G401 (cell line): ENCODE results near the gene HSH2D. TPM values are rescaled to one million over a fixed set of nuclear protein-coding genes. Genes with fewer than 3 reads are reported as not detected.
"Not testable (repeated sequence)": the region's sequence is repeated elsewhere in the genome, so short reads cannot be mapped to it uniquely, and the experiment has no call there.

ENCODE experiments used
- DNase-seq: peaks from one replicate; pipeline ENCODE4 v3.0.0-alpha.2; 2015; ENCODE audit warnings: low spot score
- in situ Hi-C: cut with HindIII; loops from 2 replicates; pipeline ENCODE4 v1.10.0; 2016; ENCODE audit warnings: low sequenced_read_pairs, mixed read lengths
- total RNA-seq: library from RNA; depleted of rRNA; stranded (reverse); fragments of >200 nt; shearing (Covaris generic); gene quantifications from 2 replicates; pipeline ENCODE4 v1.2.3, GENCODE V29; 2014

The HSH2D gene
- total RNA-seq, 1 experiment from 2014 or later = not detected

DNA sequence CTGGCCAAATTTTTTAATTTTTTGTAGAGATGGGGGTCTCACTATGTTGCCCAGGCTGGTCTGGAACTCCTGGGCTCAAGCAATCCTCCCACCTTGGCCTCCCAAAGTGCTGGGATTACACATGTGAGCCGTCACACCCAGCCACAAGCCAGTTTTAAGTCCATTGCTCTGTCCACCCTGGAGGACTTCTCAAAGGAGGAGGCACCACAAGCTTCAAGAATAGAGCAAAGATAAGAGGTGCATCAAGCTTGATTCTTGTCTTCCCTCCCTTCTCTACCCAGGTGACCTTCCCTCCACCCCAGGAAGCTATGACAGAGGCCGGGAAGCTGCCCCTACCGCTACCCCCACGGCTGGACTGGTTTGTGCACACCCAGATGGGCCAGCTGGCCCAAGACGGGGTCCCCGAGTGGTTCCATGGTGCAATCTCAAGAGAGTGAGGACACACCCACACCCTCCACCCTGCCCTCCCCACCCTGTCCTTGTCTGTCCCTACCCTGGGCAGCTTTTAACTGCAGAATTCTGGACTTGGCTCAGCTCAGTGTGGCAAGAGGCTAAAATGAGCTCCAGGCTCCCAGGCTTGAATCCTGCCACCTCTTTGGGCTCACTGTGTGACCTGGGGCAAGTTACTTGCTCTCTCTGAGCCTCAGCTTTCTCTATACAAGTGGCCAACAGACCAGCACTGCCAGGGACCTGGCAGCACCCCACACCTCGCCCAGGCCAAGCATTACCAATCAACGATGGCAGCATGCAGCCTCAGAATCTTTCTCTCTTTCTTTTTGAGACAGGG lies 5.2 kb downstream of the HSH2D start:
- in situ Hi-C loops = no loop called here
- DNase-seq = no peak

DNA sequence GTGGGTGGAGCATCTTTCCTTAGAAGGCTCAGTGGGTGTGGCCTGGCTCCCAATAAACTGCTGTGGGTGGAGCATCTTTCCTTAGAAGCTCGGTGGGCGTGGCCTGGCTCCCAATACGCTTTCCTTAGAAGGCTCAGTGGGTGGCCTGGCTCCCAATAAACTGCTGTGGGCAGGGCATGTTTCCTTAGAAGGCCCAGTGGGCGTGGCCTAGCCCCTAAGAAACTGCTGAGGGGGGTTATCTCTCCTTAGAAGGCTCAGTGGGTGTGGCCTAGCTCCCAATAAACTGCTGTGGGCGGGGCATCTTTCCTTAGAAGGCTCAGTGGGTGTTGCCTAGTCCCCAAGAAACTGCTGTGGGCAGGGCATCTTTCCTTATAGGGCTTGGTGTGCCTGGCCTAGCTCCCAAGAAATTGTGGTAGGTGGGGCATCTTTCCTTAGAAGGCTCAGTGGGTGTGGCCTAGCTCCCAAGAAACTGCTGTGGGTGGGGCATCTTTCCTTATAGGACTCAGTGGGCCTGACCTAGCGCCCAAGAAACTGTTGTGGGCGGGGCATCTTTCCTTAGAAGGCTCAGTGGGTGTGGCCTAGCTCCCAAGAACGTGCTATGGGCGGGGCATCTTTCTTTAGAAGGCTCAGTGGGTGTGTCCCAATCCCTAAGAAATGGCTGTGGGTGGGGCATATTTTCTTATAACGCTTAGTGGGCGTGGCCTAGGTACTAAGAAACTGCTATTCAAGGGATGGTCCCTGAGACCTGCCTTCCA lies 10.3 kb downstream of the HSH2D start:
- DNase-seq = no peak
- in situ Hi-C loops = no loop called here

DNA sequence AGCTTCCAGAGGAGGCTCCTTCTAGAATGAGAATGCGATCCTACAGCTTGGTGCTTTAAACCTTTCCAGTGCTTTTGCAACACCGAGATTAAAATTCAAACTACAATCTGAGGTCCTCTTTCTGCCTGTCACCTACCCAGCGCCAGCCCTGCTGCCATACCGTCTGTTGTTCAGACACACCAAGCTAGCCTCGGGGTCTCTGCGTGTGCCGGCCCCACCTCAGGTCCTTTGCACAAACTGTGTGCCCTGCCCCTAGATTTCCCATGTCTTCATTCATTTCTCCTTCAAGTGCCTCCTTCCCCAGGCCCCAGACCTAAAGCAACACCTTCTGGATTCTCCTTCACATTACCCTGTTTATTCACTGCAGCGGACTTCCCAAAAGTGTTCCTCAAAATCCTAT lies 11.1 kb downstream of the HSH2D start:
- DNase-seq = no peak
- in situ Hi-C loops = no loop called here

DNA sequence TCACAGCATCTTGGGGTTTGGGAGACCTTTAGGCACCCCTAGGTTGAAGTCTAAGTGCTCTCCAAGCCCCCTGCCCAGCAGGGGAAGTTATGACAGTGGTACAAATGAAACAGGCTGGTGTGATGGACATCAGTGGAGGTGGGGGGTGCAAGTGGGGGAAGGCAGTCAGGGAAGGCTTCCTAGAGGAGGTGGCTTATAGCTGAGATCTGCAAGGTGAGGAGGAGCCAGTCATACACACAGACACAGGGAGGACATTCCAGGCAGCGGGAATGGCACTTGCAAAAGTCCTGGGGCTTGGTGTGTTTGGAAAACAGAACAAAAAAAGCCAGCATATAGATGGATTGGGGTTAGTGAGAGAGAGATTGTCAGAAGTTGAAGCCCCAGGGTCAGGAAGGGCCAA lies 11.6 kb downstream of the HSH2D start:
- in situ Hi-C loops = no loop called here
- DNase-seq = no peak

DNA sequence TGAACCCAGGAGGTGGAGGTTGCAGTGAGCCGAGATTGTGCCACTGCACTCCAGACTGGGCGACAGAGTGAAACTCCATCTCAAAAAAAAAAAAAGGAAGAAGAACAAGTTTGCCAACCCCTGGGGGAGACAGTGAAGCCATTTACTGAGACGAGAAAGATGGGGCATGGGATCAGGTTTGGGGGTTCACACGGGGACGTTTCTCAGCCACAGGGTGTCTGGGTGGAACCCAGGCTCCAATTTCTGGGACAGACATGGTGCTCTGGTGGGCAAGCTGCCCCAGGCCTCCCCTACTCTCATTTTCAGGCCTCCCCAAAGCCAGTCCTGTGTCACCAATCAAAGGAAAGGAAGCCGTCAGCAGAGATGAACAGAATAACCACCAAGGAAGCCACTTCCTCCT lies 13.4 kb downstream of the HSH2D start:
- DNase-seq = no peak
- in situ Hi-C loops = no loop called here

DNA sequence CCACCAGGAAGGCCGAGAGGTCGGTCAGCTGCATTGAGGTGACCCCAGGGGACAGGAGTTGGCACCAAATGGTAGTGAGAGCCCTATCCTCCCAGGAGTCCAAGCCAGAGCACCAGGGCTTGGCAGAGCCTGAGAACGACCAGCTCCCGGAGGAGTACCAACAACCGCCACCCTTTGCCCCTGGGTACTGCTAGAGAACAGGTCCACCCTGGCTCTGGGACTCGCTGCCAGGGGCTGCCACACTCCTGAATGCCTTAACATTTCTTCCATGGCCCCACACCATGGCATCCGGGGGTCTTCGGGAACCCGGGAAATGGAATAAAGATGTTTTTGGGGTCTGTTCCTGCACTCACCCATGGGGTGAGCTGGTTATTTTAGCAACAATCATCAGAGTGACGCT lies 14.1 kb downstream of the HSH2D start:
- no peak for DNase-seq
- in situ Hi-C loops = no loop called here

DNA sequence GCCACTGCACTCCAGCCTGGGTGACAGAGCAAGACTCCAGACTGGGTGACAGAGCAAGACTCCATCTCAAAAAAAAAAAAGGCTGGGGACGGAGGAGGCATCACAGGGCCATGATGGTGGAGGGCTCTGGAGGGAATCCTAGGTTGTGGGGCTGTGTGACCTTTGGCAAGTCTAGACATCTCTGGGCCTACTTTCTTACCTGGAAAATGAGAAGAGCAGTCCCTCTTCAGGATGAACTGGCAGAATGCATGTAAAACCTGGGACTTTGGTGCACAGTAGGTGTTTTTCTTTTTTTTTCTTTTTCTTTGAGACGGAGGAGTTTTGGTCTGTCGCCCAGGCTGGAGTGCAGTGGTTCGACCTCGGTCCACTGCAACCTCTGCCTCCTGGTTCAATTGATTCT lies 16.2 kb downstream of the HSH2D start:
- in situ Hi-C loops = no loop called here
- DNase-seq = no peak

DNA sequence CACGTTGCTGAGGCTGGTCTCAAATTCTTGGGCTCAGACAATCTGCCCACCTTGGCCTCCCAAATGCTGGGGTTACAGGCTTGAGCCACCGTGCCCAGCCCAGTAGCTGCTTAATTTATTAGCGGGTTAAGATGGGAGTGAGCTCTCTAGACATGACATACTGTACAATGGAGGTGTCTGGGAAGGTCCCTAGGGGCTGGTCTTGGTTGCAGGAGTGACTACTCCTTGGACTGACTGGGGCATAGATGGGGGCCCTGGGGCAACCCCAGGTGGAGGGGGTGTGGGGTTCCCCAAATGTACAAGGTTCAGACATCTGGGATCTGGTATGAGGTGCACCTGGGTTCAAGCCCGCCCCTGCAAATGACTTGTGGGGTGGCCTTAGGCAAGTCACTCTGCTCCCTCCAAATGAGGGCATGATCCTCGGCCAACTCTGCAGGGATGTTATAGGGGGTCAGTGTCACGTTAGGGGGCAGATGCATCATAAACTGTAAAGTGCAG lies 17.0 kb downstream of the HSH2D start:
- DNase-seq = no peak
- in situ Hi-C loops = no loop called here

DNA sequence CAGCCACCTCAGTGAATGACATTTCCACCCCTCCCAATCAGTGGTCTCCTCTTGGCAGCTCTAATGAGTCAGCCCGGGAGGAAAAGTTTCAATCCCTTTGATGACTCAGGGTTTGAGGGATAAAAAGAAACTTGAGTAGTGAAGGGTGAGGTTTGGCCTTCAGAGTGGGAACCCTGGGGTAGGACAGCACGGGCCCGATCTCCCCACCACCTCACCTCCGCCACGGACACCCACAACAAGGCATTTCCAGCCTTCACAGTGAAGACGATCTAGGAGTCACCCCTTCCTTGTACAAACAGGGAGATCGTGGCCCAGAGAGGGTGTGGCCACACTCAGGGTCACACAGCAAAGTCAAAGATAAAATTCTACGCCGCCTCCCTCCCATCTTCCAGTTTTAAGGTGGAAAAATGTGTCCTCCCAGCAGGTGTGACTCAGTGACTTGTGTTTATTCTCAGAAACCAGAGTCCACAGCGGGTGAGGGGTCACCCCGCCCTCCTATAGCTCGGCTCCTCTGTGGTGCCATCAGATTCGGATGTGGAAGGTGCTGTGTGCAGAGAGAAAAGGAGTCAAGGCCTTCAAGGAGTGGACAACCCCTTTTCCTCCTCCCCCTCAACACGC lies 17.6 kb downstream of the HSH2D start:
- in situ Hi-C loops = no loop called here
- DNase-seq = no peak

DNA sequence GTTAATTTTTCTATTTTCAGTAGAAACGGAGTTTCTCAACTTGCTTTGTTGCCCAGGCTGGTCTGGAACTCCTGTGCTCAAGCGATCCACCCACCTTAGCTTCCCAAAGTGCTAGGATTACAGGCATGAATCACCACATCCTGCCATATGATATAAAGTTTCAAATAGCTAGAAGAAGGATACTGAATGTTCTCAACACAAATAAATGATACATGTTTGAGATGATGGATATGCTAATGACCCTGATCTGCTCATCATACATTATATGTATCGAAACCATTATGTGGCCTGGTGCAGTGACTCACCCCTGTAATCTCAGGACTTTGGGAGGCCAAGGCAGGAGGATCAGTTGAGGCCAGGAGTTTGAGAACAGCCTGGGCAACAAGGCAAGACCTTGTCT lies 18.4 kb downstream of the HSH2D start:
- no peak for DNase-seq
- in situ Hi-C loops = no loop called here

DNA sequence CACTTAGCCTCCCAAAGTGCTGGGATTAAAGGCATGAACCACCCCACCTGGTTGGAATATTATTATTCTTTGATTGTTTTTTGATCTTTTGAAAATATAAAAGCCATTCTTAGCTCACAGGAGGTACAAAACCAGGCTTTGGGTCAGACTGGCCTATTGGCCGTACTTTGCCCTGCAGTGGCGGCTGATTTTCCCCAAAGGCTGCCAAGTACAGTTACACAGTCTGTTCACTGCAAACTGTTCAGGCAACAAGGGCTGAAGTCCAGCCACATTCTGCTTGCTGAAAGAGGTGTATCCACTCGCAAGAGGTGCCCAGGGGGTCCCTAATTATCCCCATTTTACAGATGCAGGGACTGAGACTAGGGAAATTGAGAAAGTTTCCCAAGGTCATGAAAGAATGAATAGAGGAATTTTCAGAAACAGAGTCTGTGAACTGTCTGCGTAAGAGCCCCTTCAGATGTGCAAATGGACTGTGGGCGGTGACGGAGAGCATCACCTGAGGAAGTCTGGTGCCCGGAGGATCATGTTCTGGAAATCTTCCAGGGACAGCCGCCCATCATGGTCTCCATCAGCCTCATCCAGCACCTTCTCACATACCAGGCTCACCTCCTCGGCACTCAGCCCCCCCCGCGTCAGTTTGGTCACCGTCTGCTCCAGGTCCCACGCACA lies 20.9 kb downstream of the HSH2D start:
- in situ Hi-C loops = no loop called here
- no peak for DNase-seq

DNA sequence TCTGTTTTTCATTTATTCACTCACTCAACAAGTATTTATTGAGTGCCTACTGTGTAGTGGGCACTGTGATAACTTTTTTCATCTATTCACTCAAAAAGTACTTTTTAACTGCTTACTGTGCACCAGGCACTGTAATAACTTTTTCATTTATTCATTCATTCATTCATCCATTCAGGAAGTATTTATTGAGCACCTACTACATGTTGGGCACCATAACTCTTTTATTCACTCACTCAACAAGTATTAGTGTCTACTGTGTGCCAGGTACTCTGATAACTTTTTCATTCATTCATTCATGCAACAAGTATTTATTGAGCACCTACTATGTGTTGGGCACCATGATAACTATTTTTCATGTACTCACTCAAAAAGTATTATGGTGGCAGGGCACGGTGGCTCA lies 22.9 kb downstream of the HSH2D start:
- no peak for DNase-seq
- in situ Hi-C loops = no loop called here

DNA sequence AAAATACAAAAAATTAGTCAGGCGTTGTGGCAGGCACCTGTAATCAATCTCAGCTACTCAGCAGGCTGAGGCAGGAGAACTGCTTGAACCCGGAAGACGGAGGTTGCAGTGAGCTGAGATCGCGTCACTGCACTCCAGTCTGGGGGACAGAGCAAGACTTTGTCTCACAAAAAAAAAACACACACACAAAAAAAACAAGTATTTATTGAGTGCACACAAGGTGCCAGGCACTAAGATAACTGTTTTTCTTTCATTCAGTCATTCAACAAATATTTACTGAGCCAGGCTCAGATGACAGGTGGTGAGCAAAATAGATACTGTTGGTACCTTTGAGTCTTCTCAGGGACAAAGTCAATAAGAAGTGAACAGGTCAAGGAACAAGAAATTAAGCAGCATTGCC lies 23.6 kb downstream of the HSH2D start:
- no peak for DNase-seq
- in situ Hi-C loops = no loop called here

DNA sequence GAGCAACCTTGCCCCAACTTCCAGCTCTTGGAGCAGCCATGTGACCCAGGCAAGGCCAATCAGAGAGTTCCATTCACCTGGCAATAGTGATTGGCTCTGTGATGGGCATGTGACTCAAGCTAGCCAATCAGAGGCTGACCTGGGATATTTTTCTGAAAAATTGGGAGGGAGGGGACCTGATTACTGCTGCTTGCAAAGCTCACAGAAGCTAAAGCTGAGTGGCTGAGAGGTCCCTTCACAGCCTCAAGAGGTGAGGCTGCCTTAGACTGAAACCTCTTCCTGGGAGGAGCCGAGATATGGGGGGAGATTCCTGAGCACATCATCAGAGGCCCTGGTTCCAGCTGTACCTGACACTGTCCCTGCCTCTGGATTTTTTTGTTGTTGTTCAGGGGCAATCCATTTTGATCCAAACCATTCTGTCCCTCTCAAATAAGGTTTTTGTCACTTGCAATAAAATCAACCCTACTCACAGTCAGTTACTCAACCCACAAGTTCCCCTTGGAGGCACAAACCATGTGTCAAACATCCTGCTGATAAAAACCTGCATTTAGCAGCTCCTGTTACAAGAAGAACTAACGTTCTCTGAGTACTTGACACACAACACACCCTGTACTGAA lies 25.1 kb downstream of the HSH2D start:
- DNase-seq = no peak
- in situ Hi-C loops = no loop called here

DNA sequence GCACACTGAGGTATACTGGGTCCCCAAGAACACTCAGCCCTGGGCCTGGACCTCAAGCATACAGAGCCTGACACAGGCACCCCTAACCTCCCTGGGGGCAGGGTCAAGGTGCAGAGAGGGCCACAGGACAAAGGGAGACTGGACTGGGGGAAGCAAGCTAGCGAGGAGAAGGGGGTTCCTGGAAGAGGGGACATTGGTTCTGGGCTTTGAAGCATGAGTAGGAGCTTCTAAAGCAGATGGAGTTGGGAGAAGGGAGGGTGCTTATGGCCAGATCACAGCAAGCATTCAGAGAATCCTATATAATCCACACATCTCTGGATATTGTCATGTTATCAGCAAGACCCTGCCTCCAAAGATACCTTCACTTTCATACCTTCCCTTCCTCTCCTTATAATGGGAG lies 26.6 kb downstream of the HSH2D start:
- in situ Hi-C loops = no loop called here
- no peak for DNase-seq

DNA sequence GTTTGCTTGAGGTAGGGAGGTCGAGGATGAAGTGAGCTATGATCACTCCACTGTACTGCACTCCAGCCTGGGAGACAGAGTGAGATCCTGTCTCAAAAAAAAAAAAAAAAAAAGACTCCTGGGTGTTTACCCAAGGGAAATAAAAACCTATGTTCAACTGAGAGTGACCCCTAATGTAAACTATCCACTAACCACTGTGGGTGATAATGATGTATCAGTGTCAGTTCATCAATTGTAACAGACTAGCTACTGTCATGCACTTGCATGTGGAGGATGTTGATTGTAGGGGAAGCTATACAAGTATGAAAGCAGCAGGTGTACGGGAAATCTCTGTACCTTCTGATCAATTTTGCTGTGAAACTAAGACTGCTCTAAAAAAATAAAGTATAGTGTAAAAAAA lies 32.5 kb downstream of the HSH2D start:
- DNase-seq = no peak
- in situ Hi-C loops = no loop called here

DNA sequence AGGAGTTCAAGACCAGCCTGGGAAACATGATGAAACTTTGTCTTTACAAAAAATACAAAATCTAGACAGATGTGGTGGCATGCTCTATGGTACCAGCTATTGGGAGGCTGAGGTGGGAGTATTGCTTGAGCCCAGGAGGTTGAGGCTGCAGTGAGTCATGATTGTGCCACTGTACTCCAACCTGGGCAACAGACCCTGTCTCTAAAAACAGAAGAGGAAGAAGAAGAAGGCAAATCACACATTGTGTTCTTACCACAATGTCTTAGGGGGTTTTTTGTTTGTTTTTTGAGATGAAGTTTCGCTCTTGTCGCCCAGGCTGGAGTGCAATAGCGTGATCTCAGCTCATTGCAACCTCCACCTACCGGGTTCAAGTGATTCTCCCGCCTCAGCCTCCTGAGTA lies 35.4 kb downstream of the HSH2D start:
- in situ Hi-C loops, DNase-seq: not testable (repeated sequence)

DNA sequence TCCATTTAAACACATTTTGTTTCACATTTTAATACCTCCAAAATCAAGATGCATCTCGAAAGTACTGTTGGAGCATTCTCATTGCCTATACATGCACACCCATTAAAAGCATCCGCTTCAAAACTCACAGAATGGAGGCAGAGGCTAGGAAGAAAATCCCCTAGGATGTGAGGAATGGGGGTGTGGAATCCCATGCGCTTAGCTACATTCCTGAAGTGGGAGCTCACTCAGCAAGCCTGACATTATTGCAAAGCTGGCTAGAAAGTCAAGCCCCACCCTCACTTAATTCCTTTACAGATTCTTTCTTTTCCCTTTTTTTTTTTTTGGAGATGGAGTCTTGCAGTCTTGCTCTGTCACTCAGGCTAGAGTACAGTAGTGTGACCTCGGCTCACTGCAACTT lies 37.1 kb downstream of the HSH2D start:
- in situ Hi-C loops = no loop called here
- no peak for DNase-seq

DNA sequence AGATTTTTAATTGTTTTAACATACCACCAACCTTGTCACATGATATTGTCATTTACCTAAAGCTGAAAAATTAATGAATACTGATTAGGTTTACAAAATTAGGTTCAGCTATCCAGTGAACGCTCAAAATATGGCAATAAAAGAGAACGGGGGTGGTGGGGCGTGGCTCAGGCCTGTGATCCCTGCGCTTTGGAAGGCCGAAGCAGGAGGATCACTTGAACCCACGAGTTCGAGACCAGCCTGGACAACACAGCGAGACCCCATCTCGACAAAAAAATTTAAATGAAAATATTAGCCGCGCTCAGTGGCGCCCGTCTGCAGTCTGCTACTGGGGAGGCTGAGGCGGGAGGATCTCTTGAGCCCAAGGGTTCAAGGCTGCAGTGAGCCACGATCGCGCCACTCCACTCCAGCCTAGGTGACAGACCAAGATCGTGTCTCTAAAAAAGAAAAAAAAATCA lies 41.2 kb downstream of the HSH2D start:
- DNase-seq = no peak
- in situ Hi-C loops = no loop called here
